HG02840 (cell line): ENCODE results near the gene TPSD1.
"Not testable (repeated sequence)": the region's sequence is repeated elsewhere in the genome, so short reads cannot be mapped to it uniquely, and the experiment has no call there.

Experiments
- ATAC-seq: cut with Tn5 transposase; IDR thresholded peaks from one replicate; pipeline ENCODE4 v1.9.1; 2021; ENCODE audit warnings: mild to moderate bottlenecking, moderate library complexity, moderate number of reproducible peaks; ENCODE audit not compliant: unreplicated experiment, low FRiP score

Gene TPSD1

DNA sequence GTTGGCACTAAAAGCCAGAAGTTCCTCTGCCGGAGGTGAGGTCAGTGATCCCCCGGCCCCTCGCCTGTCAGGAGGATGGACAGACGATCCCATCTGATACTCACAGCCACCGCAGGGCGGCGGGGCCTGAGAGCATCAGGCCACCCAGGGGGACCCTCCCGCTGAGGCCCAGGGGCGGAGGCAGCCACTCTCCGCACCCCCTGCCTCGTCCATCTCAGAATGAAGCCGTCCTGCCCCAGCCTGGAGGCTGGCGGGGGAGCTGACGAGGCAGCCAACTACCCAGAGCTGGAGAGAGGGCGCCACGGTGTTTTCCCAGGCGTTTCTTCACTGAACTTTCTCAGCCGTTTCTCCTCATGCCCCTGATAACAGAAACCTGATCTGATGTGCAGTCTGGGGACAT lies 22.6 kb downstream of the TPSD1 start:
- no peak for ATAC-seq

DNA sequence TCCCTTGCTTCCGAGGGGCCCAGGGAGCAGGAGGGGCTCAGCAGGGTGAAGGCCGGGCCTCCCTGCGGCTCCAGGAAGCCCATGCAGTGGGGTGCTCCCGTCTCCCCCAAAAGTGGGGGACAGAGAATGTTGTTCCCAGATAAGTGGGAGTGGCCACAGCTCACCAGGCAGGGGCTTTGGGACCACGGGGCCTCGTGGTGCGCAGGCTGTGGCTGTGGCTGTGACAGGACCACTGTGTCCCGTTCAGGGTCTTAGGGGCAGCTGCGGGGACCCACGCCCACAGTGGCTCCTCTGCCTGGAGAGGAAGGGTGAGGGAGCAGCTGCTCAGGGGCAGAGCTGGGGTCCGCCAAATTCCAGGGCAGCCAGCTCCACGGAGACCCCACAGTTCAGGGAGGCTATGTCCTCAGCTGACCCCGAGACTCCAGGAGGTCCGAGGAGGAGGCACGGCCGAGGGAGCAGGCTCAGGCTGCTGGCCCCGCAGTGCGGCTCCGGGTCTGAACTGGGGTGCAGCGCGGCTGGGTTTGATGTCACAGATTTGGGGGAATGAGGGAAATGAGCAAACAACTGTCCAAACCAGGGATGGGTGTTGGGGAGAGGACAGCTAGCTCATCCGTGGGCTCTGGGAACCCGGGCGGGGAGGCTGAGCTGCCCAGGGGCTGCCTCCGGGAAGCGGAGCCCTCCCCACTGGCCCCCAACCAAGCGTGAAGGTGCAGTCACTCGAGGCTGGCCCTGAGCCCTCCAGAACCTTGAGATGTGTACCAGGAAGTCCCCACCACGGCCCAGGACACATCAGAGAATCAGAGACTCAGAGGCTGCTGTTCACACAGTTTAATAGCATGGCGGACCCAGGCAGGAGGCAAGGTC lies 23.4 kb downstream of the TPSD1 start:
- ATAC-seq, result no peak

DNA sequence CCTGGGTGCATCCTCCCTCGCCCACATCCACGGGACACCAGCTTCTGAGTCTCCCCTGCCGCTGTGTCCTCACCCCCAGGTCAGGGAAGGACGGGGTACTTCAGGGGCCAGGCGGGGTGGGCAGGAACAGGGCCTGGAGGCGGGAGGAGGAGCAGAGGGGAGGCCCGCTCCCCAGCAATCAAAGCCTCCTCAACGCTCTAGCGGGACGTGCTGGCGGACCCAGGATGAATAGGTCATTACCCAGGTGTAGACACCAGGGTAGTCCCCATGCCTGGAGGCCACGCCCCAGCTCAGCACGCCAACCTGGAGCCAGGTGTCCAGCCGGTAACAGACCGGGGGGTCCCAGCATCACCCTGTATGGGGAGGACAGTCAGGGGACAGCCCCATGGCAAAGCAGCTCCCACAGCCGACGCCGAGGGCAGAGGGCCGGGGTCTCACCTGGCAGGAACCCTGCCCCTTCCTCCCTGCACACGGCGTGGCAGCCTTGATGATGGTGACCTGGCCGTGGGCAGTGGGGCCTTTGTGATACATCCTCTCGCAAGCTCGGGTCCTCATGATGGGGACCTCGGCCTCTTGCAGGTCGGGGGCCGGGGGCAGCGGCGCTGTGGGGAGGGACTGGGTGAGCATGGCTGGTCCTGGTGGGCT lies 24.2 kb downstream of the TPSD1 start:
- ATAC-seq, result no peak

DNA sequence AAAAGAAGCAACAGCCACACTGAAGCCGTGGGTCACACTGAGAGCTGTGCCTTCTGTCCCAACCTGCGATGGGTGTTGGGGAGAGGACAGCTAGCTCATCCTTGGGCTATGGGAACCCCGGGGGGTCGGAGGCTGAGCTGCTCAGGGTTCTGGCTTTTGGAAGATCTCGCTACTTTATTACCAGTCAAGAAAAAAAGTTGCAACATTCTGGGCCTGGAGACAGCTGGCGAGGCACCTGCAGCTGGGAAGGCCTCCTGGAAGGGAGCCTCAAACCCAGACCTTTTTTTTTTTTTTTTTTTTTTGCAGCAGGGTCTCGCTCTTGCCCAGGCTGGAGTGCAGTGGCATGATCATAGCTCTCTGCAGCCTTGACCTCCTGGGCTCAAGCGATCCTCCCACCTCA lies 24.9 kb downstream of the TPSD1 start:
- no peak for ATAC-seq

DNA sequence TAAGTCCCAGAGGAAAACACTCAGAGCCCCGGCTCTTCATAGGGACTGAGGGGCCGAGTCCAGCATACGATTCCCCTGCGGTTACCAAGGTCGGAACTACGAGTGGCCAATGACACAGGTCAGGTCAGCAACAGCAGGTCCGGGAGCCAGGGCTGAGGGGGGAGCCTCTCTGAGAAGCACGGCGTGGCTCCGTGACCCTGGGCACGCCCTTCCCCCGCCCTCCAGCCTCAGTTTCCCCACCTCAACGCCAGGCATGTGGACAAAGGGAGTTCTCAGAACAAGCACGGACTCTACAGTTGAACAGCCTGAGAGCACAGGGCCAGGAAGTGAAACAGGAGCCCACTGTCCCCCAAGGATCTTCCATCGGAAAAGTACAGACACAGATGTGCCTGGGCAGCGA lies 25.6 kb downstream of the TPSD1 start:
- no peak for ATAC-seq

DNA sequence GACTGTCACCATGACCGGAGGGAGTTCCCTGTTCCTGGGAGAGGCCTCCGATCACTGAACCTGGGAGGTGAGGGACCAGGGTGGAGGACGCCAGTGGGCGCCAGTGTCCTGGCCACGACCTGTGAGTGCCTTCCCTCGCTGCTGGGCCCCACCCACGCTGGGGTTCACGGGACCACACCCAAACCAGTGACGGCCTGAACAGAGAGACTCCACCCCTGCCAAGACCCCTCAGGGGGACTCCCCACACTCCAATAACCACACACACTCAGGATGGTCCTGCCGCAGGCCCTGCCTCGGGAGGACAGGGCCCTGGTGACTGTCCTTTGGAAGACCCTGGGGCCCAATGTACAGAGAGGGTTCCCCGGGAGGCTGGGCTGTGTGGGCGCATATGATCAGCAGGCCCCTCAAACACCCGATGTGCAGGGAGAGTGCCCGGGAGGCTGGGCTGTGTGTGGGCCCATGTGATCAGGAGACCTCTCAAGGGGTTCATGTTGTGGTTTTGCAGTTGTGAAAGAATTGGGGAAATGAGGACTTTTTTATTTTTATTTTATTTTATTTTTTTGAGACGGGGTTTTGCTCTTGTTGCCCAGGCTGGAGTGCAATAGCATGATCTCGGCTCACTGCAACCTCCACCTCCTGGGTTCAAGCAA lies 26.6 kb downstream of the TPSD1 start:
- ATAC-seq, result no peak

DNA sequence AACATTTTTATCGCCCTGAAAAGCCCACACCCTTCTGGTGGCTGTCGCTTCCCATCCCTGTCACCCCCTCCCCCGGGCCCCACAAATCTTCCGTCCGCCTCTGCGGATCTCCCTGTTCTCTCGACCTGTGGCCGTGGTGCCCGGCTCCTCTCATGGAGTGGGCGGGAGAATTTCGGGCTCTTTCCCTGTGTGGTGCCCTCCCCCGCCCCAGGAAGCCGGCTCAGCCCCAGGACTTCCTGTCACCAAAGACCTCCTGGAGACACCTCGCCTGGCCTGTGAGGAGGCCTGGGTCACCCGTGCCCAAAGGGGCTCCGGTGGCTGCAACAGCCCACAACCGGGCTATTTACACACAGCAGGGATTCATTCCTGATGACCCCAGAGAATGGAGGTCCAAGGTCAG lies 27.4 kb downstream of the TPSD1 start:
- no peak for ATAC-seq

DNA sequence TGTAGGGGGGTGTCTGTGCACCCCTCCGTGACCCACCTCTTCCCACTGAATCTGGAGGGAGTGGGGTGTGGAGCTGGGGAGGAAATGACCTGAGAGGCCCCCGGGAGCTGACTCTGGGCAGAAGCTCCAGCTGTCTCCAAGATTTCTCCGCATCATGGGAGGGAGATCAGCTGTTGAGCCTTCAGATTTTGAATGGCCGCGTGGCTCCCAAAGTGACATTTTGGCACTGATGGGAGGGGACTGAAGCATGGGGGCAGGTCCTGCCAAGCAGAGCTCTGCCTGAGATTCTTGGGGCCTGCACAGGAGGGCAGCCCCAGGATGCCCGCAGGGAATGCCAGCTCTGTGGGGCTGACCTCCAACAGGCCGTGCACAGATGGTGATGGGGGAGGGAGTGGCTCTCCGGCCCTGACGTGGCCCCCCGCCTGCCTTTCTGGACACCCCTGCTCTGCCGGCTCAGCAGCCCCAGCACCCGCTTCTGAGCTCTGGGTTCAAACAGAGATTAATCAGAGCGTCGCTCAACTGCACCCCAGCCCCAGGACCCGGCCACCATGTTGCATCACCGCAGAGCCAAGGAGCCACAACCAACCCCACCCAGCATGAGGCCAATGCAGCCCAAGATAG lies 28.2 kb downstream of the TPSD1 start:
- no peak for ATAC-seq

DNA sequence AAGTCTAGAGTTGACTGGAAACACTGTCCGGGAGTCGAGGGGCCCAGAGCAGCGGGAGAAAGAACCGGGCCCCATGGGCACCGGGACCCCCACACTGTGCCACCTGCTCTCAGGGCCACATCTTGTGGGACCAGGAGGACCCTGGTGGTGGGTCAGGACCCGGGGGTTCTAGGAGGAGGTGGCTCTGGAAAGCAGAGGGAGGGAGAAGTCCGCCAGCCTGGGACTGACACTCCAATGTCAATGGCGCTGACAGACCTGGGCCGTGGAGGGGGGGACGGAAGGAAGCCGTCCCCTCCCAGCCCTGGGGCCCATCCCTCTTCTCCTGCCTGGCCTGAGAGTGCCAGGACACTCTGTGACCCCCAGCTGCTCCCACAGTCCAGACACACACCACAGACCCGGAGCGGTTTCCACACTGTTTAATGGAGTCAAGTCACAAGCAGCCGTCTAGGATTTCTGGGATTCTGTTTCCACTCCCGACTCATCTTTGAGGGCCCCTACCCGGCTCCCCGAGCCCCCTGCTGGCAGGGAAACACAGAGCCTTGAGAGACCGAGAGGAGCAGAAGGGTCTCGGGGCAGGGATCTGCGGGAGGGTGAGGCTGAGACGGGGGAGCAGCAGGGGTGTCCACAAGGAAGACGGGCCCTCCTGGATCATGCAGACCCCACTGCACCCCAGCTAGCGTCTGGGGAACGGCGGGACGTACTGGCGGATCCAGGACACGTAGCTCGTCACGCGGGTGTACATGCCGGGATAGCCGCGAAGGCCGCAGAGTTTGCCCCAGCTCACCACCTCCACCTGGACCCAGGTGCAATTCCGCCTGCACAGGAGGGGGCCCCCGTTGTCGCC lies 30.0 kb downstream of the TPSD1 start:
- no peak for ATAC-seq

DNA sequence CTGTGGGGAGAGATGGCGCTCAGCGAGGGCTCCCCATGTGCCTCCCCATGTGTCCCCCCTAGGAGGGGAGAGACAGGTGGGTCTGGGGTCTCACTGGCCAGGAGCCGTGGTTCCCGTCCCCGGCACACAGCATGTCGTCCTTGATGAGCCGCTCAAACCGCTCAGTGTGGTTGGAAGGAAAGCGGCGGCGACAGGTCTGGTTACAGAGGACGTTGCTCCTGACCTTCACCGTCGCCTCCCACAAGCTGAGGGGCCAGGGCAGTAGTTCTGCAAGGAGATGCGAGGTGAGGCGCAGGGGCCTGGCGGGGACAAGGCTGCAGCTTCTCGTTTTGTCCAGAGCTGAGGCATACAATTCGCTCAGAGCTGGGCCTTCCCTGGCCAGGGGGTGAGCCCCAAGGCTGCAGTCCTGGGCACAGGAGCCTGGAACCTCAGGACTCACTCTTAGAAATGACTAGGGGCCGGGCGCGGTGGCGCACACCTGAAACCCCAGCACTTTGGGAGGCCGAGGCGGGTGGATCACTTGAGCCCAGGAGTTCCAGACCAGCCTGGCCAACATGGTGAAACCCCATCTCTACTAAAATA lies 30.7 kb downstream of the TPSD1 start:
- no peak for ATAC-seq

DNA sequence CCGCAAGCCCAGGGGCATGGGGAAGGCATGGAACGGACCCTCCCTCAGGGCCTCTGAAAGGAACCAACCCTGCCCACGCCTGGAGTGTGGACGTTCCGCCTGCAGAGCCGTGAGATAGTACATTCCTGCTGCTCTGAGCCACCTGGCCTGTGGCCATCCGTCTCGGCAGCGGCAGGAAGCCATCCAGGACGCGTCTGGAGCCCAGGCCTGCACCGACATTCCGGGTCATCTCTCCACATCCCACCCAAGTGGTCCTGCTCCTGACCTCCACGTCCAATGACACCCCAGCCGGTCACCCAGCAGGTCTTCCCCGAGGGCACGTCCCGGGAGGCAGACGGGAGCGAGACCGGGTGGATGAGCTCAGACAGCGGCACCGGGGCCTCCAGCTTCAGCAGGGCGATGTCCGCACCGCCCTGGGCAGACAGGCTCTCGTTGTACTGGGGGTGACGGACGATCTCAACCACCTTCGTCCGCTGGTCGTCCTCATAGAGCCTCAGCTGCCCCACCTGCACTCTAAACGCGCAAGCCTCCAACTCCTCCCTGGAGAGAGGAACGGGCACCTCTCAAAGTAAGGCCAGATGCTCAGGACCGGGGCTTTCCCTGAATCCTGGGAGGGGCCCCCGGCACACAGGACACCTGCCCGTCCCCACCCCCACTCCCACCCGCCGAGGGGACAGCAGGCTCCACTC lies 32.3 kb downstream of the TPSD1 start:
- no peak for ATAC-seq

DNA sequence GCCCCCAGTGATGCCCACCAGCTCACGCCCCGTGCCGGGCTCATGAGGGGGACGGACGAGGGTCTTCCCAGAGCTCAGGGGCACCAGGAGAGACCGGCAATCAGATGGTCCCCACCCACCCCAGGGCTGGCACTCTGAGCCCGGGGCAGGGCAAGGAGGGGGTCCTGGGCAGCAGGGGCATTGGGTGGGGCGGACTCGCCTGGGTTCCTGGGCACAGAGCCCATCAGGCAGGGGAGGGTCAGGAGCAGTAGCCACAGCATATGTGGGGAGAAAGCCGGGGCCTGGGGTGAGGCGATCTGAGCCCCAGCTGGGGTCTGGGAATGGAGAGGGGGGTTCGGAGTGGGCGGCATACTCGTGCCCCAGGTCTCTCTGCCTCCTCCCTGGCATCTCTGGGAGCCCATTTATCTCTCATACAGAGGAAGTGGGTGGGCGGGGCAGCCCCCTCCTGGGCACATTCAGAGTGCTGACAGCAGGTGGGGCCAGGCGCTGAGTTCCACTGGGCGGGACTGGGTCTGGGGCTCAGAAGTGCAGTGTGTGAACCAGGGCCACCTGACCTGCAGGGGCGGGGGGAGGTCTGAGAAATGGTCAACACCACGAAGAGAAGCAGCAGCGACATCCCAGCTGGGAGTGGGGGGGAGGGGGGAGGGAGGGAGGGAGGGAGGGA lies 33.1 kb downstream of the TPSD1 start:
- no peak for ATAC-seq

DNA sequence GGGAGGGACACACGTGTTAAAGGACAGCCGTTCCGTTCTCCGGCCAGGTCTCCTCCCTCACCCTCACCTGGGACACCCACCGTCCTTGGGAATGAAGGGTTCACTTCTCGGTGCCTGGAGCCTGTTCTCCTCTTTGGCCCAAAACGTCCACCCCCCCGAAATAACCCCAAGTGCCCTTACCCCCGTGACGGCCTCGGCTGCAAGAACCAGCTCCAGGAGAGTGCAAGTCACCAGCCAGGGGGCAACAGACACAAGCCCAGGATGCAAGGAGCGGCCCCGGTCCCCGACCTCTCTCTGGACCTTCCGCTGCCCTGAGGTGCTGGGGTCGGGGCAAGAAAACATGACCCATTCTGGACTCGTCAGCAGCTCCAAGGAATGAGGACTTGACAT lies 33.6 kb downstream of the TPSD1 start:
- ATAC-seq, result no peak

DNA sequence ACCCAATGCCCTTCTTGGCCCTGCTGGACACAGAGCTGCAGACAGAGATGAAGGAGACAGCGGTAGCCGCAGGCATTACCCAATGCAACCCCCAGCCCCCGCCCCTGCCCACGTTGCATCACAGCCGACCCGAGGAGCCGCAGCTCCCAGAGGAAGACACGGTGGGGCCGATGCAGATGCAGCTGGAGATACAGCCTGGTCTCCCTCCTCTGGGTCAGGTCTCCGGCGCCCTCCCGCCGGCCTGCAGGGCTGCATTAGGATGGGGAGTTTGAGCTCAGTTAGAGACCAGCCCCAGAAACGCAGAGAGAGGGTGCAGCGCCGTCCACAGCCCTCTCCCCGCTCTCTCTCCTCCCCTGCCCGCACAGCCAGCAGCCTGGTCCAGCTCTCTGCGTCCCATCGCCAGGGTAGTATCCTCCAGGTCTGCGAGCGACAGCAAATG lies 34.2 kb downstream of the TPSD1 start:
- no peak for ATAC-seq

DNA sequence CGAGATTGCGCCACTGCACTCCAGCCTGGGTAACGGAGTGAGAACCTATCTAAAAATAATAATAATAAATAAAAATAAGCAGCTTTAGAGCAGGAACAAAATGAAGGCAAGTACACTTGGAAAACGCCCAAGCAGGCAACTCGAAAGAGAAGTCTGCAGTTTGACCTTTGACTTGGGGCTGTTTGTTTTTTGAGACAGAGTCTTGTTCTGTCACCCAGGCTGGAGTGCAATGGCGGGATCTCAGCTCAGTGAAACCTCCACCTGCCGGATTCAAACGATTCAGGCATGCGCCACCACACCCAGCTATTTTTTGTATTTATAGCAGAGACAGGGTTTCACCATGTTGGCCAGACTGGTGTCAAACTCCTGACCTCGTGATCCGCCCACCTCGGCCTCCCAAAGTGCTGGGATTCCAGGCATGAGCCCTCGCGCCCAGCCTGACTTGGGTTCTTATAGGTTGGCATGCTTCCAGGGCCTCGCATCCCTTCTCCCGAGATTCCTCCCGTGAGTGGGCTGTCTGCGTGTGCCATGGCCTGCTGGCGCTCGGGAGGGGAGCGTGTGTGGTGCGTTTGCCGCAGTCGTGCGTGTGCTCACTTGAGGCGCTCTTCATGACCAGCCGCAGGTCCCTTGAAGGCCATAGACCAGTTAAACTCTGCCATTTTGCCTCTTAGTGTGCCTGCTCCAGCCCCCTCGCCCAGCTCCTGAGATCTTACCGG lies 35.1 kb downstream of the TPSD1 start:
- no peak for ATAC-seq

DNA sequence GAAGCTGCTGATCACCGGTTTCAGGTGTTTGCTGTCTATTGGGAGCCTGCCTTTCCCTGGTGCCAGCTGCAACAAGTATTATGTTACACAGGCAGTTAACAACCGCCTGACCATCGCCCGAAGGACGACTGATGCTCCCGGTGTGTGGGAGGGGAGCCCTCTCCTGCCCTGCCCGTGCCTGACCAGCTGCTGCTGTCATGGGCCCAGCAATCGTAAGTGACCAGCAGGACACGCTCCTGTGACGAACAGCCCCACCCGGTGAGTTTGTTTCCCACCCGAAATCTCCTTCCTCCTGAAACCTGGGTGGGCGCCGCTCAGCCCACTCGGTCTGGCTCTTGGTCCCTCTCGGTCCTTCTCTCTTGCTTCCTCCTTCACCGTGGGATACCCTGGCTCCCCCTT lies 35.7 kb downstream of the TPSD1 start:
- no peak for ATAC-seq

DNA sequence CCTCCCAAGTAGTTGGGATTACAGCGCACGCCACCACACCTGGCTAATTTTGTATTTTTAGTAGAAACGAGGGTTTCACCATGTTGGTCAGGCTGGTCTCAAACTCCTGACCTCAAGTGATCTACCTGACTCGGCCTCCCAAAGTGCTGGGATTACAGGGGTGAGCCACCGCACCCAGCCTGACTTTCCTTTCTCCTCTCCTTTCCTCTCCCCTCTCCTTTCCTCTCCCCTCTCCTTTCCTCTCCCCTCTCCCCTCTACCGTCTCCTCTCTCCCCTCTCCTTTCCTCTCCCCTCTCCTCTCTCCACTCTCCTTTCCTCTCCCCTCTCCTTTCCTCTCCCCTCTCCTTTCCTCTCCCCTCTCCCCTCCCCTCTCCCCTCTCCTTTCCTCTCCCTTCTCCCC lies 36.3 kb downstream of the TPSD1 start:
- ATAC-seq, result not testable (repeated sequence)

DNA sequence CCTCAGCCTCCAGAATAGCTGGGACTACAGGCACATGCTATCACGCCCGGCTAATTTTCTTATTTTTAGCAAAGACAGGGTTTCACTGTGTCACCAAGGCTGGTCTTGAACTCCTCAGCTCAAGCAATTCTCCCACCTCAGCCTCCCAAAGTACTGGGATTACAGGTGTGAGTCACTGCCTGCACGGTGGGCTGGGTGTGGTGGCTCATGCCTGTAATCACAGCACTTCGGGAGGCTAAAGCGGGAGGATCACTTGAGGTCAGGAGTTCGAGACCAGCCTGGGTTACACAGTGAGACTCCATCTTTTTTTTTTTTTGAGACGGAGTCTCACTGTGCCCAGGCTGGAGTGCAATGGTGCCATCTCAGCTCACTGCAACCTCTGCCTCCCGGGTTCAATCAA lies 36.9 kb downstream of the TPSD1 start:
- not testable (repeated sequence) for ATAC-seq
